ENCODE results near the gene NAT16.

- TF ChIP-seq EP300 (IDR thresholded peaks at IDR 0.05), result no peak
- no peak for TF ChIP-seq POLR2AphosphoS5 (IDR thresholded peaks at IDR 0.05)
- no peak for TF ChIP-seq CTCF (IDR thresholded peaks at IDR 0.05)
- no peak for TF ChIP-seq POLR2A (IDR thresholded peaks at IDR 0.05)
Measured at GRCh38 chr7:101180130-101180755, at the start of gene NAT16.

Data from gastroesophageal sphincter (tissue), 3 donors.